ENCODE results near the gene CLRN3.

CLRN3 gene

GRCh38 chr10:127854769-127855590, 37.8 kb downstream of the CLRN3 start:
- no peaks in the 10 kb centered on the region for H3K27me3 ChIP-seq (ENCODE audit: low read length)
- no peaks in the 10 kb centered on the region for H3F3A ChIP-seq (ENCODE audit: insufficient read depth)
- no peak overlapping the region for H3K9ac ChIP-seq (ENCODE audit: low read length)
- H3K9me2 ChIP-seq (replicated peaks; ENCODE audit: insufficient read depth, low read length): no peaks in the 10 kb centered on the region
- no peaks in the 10 kb centered on the region for H3K9me3 ChIP-seq (ENCODE audit: insufficient read depth, low read length)
- TF ChIP-seq CTCF (IDR thresholded peaks at IDR 0.05; ENCODE audit: insufficient read depth, low read length, poor library complexity, severe bottlenecking) (no peak), EZH2phosphoT487 (conservative IDR thresholded peaks at IDR 0.05; ENCODE audit: low read length) (no peak)
- H3K79me2 ChIP-seq (ENCODE audit: insufficient read depth, low read length): no peaks in the 10 kb centered on the region
- H3K27ac ChIP-seq (ENCODE audit: low read depth, low read length): no peak overlapping the region
- H3K36me3 ChIP-seq (ENCODE audit: low read length): no peaks in the 10 kb centered on the region
- no peak overlapping the region for H3K4me2 ChIP-seq (ENCODE audit: low read depth, low read length, poor library complexity, severe bottlenecking)
- no peaks in the 10 kb centered on the region for H4K20me1 ChIP-seq (ENCODE audit: low read depth, low read length)
- H2AFZ ChIP-seq (ENCODE audit: low read depth, low read length, severe bottlenecking): no peak overlapping the region
- H3K4me3 ChIP-seq (ENCODE audit: insufficient read depth, low read length, poor library complexity, severe bottlenecking): no peak overlapping the region

DNA sequence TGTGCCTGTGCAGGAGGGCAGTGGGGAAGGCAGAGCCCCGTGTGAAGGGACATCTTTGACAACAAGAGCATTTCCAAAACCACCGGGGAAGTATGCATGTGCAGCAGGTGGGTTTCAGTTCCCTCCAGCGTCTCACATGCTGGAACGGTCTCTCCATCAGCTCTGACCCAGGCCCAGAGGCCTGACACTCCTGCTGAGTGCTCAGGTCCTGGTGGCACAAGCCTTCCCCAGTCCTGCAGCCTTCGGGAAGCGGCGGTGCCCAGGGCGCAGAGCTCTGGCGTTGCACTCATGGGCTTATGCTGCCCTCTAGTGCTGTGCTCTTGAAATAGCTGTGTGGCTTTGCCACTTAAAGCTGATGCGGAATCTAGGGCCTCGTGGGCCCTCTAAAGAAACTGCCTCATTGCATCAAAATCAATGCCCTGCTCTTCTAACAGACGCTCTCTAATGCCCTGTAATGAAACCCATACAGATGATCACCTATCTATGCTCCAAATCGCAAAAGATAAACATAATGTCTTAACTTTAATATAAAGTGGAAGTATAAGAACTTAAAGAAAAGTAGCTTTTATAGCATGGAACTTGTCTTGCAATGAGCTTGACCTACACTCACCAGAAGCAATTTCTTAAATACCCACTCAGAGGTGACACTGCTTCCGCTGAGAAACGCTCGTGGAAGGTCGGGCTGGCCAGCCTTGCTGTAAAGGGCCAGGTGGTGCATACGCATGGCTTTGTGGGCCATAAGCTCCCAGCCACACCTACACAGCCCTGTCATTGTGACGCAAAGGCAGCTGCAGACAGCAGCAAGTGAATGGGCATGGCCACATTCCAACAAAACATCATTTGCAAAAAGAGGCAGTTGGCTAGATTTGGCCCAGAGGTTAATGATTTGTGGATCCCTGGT, 38.6 kb downstream of the CLRN3 start:
- Histone ChIP-seq H3K9me3 (ENCODE audit: insufficient read depth, low read length) (no peaks in the 10 kb centered on the region), H3K9ac (ENCODE audit: low read length) (no peak overlapping the region), H3K27me3 (ENCODE audit: low read length) (no peaks in the 10 kb centered on the region), H4K20me1 (ENCODE audit: low read depth, low read length) (no peaks in the 10 kb centered on the region), H3K4me2 (ENCODE audit: low read depth, low read length, poor library complexity, severe bottlenecking) (no peak overlapping the region), H3K36me3 (ENCODE audit: low read length) (no peaks in the 10 kb centered on the region), H2AFZ (ENCODE audit: low read depth, low read length, severe bottlenecking) (no peak overlapping the region), H3K79me2 (ENCODE audit: insufficient read depth, low read length) (no peaks in the 10 kb centered on the region), H3K27ac (ENCODE audit: low read depth, low read length) (no peak overlapping the region), H3K9me2 (replicated peaks; ENCODE audit: insufficient read depth, low read length) (no peaks in the 10 kb centered on the region), H3F3A (ENCODE audit: insufficient read depth) (no peaks in the 10 kb centered on the region), H3K4me3 (ENCODE audit: insufficient read depth, low read length, poor library complexity, severe bottlenecking) (no peak overlapping the region)
- peak; percentile 60 for TF ChIP-seq CTCF (IDR thresholded peaks at IDR 0.05; ENCODE audit: insufficient read depth, low read length, poor library complexity, severe bottlenecking)
- TF ChIP-seq EZH2phosphoT487 (conservative IDR thresholded peaks at IDR 0.05; ENCODE audit: low read length): no peak

DNA sequence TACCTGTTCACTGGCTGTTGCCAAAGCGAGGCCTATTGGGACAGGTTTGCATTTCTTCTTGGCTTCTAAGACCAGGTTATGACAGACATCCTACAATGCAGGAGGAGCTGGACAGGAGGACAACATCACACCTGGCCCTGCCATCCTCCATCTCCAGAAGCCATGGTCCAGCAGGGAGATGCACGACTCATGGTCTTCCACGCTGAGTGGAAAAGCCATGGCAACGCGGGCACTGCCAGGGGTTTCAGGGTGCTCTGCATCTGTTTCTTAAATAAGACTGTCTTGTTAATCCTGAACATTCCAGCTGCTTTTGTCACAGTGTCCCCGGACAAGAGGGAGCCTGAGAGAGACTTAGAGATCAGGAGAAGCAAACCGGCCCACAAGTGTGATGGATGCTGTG, 40.3 kb downstream of the CLRN3 start:
- TF ChIP-seq EZH2phosphoT487 (conservative IDR thresholded peaks at IDR 0.05; ENCODE audit: low read length) (no peak), CTCF (IDR thresholded peaks at IDR 0.05; ENCODE audit: insufficient read depth, low read length, poor library complexity, severe bottlenecking) (no peak)

More for the DNA sequence above, 40.3 kb downstream of the CLRN3 start:
- Histone ChIP-seq H3K27ac (ENCODE audit: low read depth, low read length) (no peak overlapping the region), H3K27me3 (ENCODE audit: low read length) (no peaks in the 10 kb centered on the region), H3K9me2 (replicated peaks; ENCODE audit: insufficient read depth, low read length) (no peaks in the 10 kb centered on the region), H3K4me3 (ENCODE audit: insufficient read depth, low read length, poor library complexity, severe bottlenecking) (no peak overlapping the region), H3F3A (ENCODE audit: insufficient read depth) (no peaks in the 10 kb centered on the region), H3K79me2 (ENCODE audit: insufficient read depth, low read length) (no peaks in the 10 kb centered on the region), H3K9ac (ENCODE audit: low read length) (no peak overlapping the region), H3K36me3 (ENCODE audit: low read length) (no peaks in the 10 kb centered on the region), H3K4me2 (ENCODE audit: low read depth, low read length, poor library complexity, severe bottlenecking) (no peak overlapping the region), H4K20me1 (ENCODE audit: low read depth, low read length) (no peaks in the 10 kb centered on the region), H2AFZ (ENCODE audit: low read depth, low read length, severe bottlenecking) (no peak overlapping the region), H3K9me3 (ENCODE audit: insufficient read depth, low read length) (no peaks in the 10 kb centered on the region)

Measured in SU-DHL-6 (cell line).